Karpas-422 (cell line): ENCODE results near the gene AQP10. TPM values are rescaled to one million over a fixed set of nuclear protein-coding genes. Genes with fewer than 3 reads are reported as not detected.
"Not testable (repeated sequence)": the region's sequence is repeated elsewhere in the genome, so short reads cannot be mapped to it uniquely, and the experiment has no call there.

Source experiments
- DNase-seq: peaks from one replicate; pipeline ENCODE4 v3.0.0-alpha.2; 2015
- H2AFZ ChIP-seq: fragments of 200-600 bp; sonication (generic); 2 replicates; pipeline ENCODE4 v1.6.1; 2014; ENCODE audit warnings: antibody characterized with exemption, low read length, mixed read lengths
- H3K27ac ChIP-seq: fragments of 200-600 bp; sonication (generic); 2 replicates; pipeline ENCODE4 v1.5.1; 2014; ENCODE audit warnings: mild to moderate bottlenecking, low read length, moderate library complexity
- H3K27me3 ChIP-seq: fragments of 200-600 bp; sonication (generic); 2 replicates; pipeline ENCODE4 v1.6.1; 2014; ENCODE audit warnings: low read length, mixed read lengths
- H3K36me3 ChIP-seq: fragments of 200-600 bp; sonication (generic); 2 replicates; pipeline ENCODE4 v1.6.1; 2014; ENCODE audit warnings: low read length, mixed read lengths; ENCODE audit not compliant: insufficient read depth
- H3K4me1 ChIP-seq: fragments of 200-600 bp; sonication (generic); 2 replicates; pipeline ENCODE4 v1.6.1; 2014; ENCODE audit warnings: mild to moderate bottlenecking, low read length, mixed read lengths
- H3K4me2 ChIP-seq: fragments of 200-600 bp; sonication (generic); 2 replicates; pipeline ENCODE4 v1.6.1; 2014; ENCODE audit warnings: low read length, low read depth, mild to moderate bottlenecking; ENCODE audit not compliant: poor library complexity, severe bottlenecking
- H3K4me3 ChIP-seq: fragments of 200-600 bp; sonication (generic); 2 replicates; pipeline ENCODE4 v1.5.1; 2014; ENCODE audit warnings: mild to moderate bottlenecking, antibody characterized with exemption, low read length, mixed read lengths
- H3K79me2 ChIP-seq: fragments of 200-600 bp; sonication (generic); 2 replicates; pipeline ENCODE4 v1.6.1; 2014; ENCODE audit warnings: mild to moderate bottlenecking, low read length, mixed read lengths
- H3K9ac ChIP-seq: fragments of 200-600 bp; sonication (generic); 2 replicates; pipeline ENCODE4 v1.6.0; 2014; ENCODE audit warnings: low read length
- H3K9me2 ChIP-seq: fragments of 200-600 bp; sonication (generic), shearing (Covaris generic); replicated peaks from 2 replicates; pipeline ENCODE4 v1.6.0; 2014; ENCODE audit warnings: mild to moderate bottlenecking, low read length, moderate library complexity; ENCODE audit not compliant: insufficient read depth
- H3K9me3 ChIP-seq: fragments of 300-700, 200-600 bp; sonication (generic); 2 replicates; pipeline ENCODE4 v1.6.1; 2014; ENCODE audit warnings: low read length, mixed read lengths
- H4K20me1 ChIP-seq: fragments of 200-600 bp; sonication (generic); 2 replicates; pipeline ENCODE4 v1.6.1; 2014; ENCODE audit warnings: mild to moderate bottlenecking, antibody characterized with exemption, low read length, low read depth; ENCODE audit not compliant: insufficient read depth
- small RNA-seq: library from RNA; depleted of rRNA; stranded (forward); fragments of <200 nt; gene quantifications from one replicate; pipeline ENCODE3, GENCODE V24; 2014
- total RNA-seq: library from RNA; depleted of rRNA; stranded (reverse); fragments of >200 nt; shearing (Covaris generic); gene quantifications from 2 replicates; pipeline ENCODE4 v1.2.3, GENCODE V29; 2014; ENCODE audit warnings: low replicate concordance; rRNA removed

Gene AQP10
- total RNA-seq, 1 experiment from 2014 or later, result not detected

GRCh38 chr1:154373777-154374357 lies 53.0 kb downstream of the AQP10 start:
- not testable (repeated sequence) for H3K36me3 ChIP-seq, H3K9me3 ChIP-seq, H4K20me1 ChIP-seq, H3K9me2 ChIP-seq, H3K27ac ChIP-seq, H3K4me3 ChIP-seq, H3K4me1 ChIP-seq, H3K79me2 ChIP-seq, H3K27me3 ChIP-seq, H3K9ac ChIP-seq, H3K4me2 ChIP-seq, H2AFZ ChIP-seq, DNase-seq

Small RNA genes lying within 50 kb of the gene (small RNA-seq; reads per million reads assigned to genes)
- gene RF00273 (not detected), gene RNU6-121P (not detected), gene RNU6-239P (not detected), gene RNU7-57P (not detected)

Other genes with a start within 250 kb of the AQP10 start
- gene NUP210L, start 166.0 kb upstream of the AQP10 start, total RNA-seq, result not detected in 2 replicates
- 257 and 258 TPM in 2 replicates for gene TPM3, start 129.0 kb upstream of the AQP10 start, total RNA-seq
- gene CFAP141, start 114.8 kb upstream of the AQP10 start, total RNA-seq, result not detected in 2 replicates
- gene UBAP2L, start 100.1 kb upstream of the AQP10 start, total RNA-seq, result 58.6 and 119 TPM in 2 replicates
- 184 and 229 TPM in 2 replicates for gene HAX1, start 48.5 kb upstream of the AQP10 start, total RNA-seq
- gene ATP8B2, start 4.4 kb downstream of the AQP10 start, total RNA-seq, result 10.6 and 19.6 TPM in 2 replicates
- gene IL6R, start 84.2 kb downstream of the AQP10 start, total RNA-seq, result 0.04 TPM in 1 of 2 replicates, not detected in the other
- not detected in 2 replicates for gene TDRD10, start 181.1 kb downstream of the AQP10 start, total RNA-seq
- gene SHE, start 181.3 kb downstream of the AQP10 start, total RNA-seq, result not detected in 2 replicates
- 41.2 and 42.1 TPM in 2 replicates for gene UBE2Q1, start 237.6 kb downstream of the AQP10 start, total RNA-seq
- gene CHRNB2, start 246.7 kb downstream of the AQP10 start, total RNA-seq, result 0.29 and 0.48 TPM in 2 replicates